IPS-18c (cell line): ENCODE data around the gene FAM83G.

Source experiments
- H3K4me3 ChIP-seq: 2 replicates; pipeline ENCODE4 v1.7.0; 2013; ENCODE audit warnings: low read depth, mild to moderate bottlenecking, low read length, moderate library complexity; ENCODE audit not compliant: insufficient read depth
- H3K9me3 ChIP-seq: one replicate; pipeline ENCODE4 v1.6.1; 2013; ENCODE audit warnings: mild to moderate bottlenecking, low read length, moderate library complexity; ENCODE audit not compliant: control insufficient read depth, insufficient read depth

Gene FAM83G

DNA sequence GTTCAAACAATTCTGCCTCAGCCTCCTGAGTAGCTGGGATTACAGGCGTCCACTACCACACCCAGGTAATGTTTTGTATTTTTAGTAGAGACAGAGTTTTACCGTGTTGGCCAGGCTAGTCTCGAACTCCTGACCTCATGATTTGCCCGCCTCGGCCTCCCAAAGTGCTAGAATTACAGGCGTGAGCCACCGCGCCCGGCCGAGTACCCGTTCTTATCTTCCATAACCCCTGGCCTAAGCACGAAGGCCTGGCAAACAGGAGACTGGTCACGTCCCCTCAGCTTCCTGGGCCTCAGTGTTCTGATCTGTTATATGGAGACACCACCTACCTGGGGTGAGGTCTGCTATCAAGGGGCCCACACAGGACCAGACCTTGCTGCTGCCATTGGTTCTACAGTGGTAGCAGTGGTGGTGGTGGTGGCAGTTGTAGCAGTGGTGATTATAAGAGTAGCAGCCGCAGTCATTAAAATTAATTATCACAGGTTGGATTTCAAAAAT is 51.3 kb downstream of the FAM83G start:
- H3K4me3 ChIP-seq: no peak overlapping the region
- H3K9me3 ChIP-seq: no peaks in the 10 kb centered on the region

DNA sequence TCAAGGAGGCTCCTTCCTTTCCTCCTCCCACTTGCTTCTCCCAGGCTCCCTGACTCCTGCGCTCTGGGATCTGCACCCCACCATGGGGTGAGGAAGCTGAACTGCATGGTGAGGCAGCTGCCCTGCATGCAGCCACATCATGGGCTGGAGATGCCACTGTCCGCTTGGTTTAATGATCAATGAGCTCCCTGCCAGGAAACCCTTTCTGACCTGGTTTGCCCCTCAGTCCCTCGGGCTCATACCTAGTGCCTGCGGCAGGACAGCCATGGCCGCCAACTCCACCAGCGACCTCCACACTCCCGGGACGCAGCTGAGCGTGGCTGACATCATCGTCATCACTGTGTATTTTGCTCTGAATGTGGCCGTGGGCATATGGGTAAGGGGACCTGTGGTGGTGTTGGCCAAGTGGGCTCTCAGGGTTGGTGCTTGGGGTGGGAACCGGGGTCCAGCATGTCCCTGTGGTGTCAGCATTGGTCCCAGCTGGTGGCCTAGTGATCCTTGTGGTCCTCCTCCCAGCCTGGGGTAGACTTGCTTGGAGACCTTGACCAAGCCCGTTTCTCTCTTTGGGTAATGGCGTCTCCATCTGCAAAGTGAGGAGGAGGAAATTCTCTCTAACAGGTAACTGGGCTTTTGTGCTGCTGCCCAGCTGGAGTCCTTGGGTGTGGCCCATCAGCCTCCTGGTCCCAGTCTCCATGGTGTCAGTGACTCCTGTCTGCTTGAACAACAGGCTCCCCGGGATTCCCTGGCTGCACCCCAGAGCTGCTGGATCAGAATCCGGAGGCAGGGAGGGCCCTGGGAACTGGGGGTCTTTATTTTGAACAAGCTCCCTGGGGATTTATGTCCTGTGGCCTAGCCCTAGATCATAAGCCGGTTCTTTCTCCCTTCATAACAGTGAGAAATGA is 52.4 kb downstream of the FAM83G start, which contains the start of gene SLC5A10:
Gene SLC5A10, plus strand, starts transcription at position 225 of the 902 bp plus-strand sequence. Its CDS starts 41 bp downstream, at position 266.
- no peaks in the 10 kb centered on the region for H3K9me3 ChIP-seq
- no peak within 1 kb of the TSS for H3K4me3 ChIP-seq

DNA sequence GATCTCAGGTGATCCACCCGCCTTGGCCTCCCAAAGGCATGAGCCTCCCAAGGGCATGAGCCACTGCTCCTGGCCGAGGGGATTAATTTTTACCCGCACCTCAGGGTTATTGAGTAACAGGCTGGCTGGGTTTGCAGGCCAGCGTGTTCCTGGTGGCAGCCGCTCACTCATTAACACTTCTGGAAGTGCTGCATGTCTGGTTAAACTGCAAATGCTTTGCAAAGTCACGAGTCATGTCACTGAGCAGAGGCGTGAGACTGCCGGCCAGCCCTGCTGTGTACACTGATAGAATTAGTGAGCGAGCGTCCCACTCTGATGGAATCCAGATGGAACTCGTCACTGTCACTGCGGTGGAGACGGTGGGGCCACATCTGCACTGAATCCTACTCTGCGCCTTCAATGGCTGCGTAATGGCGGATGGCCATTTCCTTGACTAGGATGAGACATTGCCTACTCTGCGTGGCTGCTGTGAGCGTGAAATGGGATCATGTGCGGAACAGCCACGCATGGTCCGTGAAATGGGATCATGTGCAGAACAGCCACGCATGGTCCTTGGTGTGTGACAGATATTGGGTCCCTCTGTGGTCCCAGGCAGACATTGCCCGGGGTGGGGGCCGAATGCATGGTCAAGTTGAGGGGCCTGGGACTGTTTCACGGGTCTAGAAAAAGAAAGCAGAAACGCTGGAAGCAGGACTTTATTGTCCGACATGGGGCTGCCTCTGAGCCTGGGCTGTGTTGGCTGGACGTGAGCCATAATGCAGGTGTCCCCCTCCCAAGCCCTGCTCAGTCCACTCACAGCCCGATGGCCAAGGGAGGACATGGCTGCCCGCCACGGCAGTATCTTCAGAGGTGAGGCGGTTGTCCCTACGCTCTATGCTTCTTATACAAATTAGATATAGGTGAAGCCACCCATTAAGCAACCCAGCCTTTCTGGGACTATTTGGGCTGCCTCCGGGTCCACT is 53.3 kb downstream of the FAM83G start:
- H3K9me3 ChIP-seq: no peaks in the 10 kb centered on the region
- H3K4me3 ChIP-seq: no peak overlapping the region

GRCh38 chr17:18950346-18950745 is 54.2 kb downstream of the FAM83G start:
- Histone ChIP-seq H3K4me3 (no peak overlapping the region), H3K9me3 (no peaks in the 10 kb centered on the region)

- Histone ChIP-seq H3K9me3 (no peaks in the 10 kb centered on the region), H3K4me3 (no peak overlapping the region; the same call in 1 of the 2 replicates)
Observed at GRCh38 chr17:18949566-18949965, 55.0 kb downstream of the FAM83G start.

DNA sequence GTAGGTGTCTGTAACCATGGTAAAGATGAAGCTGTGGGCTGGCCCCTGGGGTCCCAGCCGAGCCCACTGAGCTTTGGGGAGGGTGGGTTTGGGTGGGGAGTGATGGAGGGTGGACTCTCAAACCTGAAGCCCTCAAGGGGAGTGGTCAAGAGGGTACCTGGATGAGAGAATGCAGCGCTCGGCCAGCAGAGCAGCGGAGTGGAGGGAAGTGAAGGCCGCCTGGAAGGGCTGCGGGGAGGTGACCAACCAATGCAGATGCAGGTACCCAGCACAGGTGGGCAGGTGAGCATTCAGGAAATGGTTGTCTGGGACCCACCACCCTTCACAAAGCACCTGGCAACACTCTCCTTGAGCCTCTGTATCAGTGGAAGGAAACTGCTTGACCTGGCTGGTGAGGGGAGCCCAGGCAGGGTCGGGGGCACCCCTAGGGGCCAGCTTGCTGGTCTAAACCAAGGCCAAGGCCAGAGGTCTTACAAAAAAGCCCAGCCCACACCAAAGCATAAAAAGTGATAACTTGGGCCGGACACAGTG is 56.0 kb downstream of the FAM83G start:
- no peak overlapping the region for H3K4me3 ChIP-seq
- H3K9me3 ChIP-seq: no peaks in the 10 kb centered on the region

DNA sequence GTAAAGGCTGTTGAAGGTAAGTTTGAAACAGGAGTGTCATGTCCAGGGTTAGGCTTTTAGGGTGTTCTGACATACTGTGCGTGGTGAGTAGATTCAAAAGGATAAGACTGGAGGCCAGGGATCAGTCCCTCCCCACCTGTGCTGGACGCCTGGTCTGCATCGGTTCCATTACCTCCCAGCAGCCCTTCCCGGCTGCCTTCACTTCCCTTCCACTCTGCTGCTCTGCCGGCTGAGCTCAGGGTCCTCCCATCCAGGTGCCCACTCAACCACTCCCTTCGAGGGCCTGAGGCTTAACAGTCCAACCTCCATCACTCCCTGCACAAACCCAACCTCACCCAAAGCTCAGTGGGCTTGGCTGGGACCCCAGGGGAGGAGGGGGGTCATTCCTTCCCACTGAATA is 56.7 kb downstream of the FAM83G start:
- Histone ChIP-seq H3K4me3 (no peak overlapping the region), H3K9me3 (no peaks in the 10 kb centered on the region)

GRCh38 chr17:18946536-18946935 is 58.0 kb downstream of the FAM83G start:
- no peak overlapping the region for H3K4me3 ChIP-seq
- H3K9me3 ChIP-seq: no peaks in the 10 kb centered on the region

DNA sequence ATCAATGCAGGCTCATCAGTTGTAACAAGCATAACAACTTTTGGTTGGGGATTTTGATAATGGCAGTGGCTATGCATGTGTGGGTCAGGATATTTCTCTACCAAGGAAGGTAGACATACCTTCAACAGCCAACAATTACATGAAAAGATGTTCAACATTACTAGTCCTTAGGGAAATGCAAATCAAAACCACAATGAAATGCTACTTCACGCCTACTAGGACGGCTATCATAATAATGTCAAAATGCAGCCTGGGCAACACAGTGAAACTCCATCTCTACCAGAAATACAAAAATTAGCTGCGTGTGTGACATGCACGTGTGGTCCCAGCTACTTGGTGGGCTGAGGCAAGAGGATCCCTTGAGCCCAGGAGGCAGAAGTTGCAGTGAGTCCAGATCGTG is 59.9 kb downstream of the FAM83G start:
- H3K4me3 ChIP-seq: no peak overlapping the region
- H3K9me3 ChIP-seq: no peaks in the 10 kb centered on the region

DNA sequence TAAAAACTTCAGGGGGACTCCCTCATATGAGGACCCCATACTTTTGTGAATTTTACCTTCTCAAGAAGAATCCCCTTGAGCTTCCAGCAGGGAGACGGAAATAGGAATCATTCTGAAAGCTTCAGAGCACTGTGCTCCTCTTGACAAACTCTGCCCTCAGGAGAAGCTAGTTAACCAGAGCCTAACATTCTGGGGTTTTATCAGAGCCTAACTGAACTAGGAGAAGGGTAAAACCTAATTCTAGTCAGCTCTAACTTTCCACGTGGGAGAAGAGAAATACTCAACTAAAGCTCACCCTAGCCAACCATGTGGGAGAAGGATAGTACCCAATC is 65.9 kb downstream of the FAM83G start:
- Histone ChIP-seq H3K4me3 (no peak overlapping the region), H3K9me3 (no peaks in the 10 kb centered on the region)

DNA sequence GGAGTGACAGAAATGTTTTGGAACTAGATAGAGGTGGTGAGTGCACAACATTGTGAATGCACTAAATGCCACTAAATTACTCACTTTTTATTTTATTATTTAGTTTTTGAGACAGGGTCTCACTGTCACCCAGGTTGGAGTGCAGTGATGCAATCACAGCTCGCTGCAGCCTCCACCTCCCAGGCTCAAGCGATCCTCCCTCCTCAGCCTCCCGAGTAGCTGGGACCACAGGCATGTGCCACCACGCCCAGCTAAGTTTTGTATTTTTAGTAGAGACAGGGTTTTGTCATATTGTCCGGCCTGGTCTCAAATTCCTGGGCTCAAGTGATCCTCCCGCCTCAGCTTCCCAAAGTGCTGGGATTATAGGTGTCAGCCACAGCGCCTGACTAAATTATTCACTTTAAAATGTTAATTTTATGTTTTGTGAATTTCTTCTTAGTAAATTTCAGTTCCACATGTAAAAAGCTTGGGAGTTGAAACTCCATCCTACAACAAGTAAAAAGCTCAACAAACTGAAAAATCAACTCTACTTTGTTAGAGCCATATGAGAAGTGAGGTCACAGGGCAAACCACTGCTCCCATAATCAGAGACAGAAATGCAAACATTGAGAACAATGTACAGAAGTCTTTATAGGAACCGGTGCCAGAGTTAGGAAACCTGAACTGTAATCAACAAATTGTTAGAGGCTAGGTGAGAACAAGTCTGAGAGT is 66.4 kb downstream of the FAM83G start:
- Histone ChIP-seq H3K9me3 (no peaks in the 10 kb centered on the region), H3K4me3 (no peak overlapping the region)

DNA sequence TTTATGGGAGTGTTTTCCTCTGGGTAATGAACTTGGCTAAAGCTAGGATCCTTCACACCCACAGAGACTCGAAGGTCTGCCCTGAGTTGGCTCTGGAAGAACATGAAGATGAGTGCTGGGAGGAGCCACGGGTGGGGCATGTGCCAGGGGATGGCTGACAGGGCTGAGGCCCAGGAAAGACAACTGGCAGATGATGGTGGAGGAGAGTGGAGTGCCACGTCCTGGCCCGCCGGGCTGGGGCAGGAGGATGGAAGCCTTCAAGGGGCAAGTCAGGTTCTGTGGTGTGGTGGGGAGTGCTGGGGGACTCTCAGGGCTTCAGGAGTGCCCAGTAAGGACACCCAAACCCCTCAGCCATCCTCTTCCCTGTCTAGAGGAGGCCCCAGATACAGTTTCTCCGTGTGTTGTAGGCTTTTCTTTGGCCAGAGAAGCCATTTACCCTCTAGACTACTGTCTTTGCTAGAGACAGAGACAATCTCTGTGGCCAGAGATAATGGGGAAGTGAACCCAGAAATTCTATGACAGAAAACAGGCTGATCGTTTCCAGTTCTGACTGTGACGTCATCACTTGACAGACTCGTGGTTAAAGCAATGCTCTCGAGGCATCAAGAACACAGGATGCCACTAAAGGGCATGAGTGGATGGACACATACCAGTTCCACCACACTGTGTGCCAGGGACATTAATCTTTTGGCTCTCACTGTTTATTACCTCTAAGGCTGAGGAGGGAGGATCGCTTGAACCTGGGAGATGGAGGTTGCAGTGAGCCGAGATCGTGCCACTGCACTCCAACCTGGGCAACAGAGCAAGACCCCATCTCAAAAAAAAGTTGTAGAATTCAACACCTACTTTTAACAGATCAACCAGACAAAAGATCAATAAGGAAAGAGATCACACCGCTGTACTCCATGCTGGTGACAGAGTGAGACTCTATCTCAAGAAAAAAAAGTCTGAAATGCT is 71.2 kb downstream of the FAM83G start:
- Histone ChIP-seq H3K4me3 (no peak overlapping the region), H3K9me3 (no peaks in the 10 kb centered on the region)

- no peak overlapping the region for H3K4me3 ChIP-seq
- no peaks in the 10 kb centered on the region for H3K9me3 ChIP-seq
Observed at GRCh38 chr17:18932360-18933055, 72.1 kb downstream of the FAM83G start.

DNA sequence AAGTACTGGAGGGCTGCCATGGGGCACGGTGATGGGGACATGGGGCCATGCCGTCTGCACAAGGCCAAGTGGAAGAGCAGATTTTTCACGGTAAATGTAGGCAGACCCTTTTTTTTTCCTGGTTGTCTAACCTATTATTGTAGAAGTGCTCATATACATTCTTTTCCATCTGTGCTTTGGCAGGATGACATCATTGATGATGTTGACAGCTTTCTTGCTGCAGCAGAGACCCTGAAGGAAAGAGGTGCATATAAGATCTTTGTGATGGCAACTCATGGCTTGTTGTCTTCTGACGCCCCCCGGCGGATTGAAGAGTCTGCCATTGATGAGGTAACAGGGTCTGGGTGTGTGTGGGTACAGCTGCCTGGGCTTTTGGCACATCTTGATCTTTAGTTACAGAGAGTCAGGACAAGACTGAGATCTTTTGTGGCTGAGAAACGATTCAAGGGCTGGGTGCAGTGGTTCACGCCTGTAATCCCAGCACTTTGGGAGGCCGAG is 75.9 kb downstream of the FAM83G start:
- H3K4me3 ChIP-seq: no peak overlapping the region
- H3K9me3 ChIP-seq: no peaks in the 10 kb centered on the region

- no peaks in the 10 kb centered on the region for H3K9me3 ChIP-seq
Observed at GRCh38 chr17:18925187-18925586, 79.4 kb downstream of the FAM83G start.

More at GRCh38 chr17:18925187-18925586, 79.4 kb downstream of the FAM83G start:
- no peak overlapping the region for H3K4me3 ChIP-seq
